ENCODE results near the gene DVL3. TPM values are rescaled to one million over a fixed set of nuclear protein-coding genes. Genes with fewer than 3 reads are reported as not detected.

The DVL3 gene
- total RNA-seq, 1 donor from 2014 or later, result 63.5 TPM

- TF ChIP-seq CTCF (IDR thresholded peaks at IDR 0.05; ENCODE audit: borderline replicate concordance), result no peak
- DNase-seq, result no peak
- Histone ChIP-seq H3K27me3 (ENCODE audit: low read depth) (no peaks in the 10 kb centered on the region), H3K36me3 (peaks cover 76% of the 10 kb centered on the region), H3K9me3 (replicated peaks) (no peaks in the 10 kb centered on the region), H3K4me1 (peaks cover 11% of the 10 kb centered on the region), H3K4me3 (no peak overlapping the region), H3K27ac (replicated peaks) (no peak overlapping the region)
- intact Hi-C loops (cut with micrococcal nuclease), result no loop called here
Observed at GRCh38 chr3:184192889-184193288, 37.7 kb downstream of the DVL3 start.

GRCh38 chr3:184193991-184194539 is 38.9 kb downstream of the DVL3 start:
- Histone ChIP-seq H3K27ac (replicated peaks) (no peak overlapping the region), H3K9me3 (replicated peaks) (no peaks in the 10 kb centered on the region), H3K36me3 (peaks cover 65% of the 10 kb centered on the region), H3K4me1 (no peaks in the 10 kb centered on the region), H3K27me3 (ENCODE audit: low read depth) (no peaks in the 10 kb centered on the region), H3K4me3 (no peak overlapping the region)
- TF ChIP-seq CTCF (IDR thresholded peaks at IDR 0.05; ENCODE audit: borderline replicate concordance), result no peak
- intact Hi-C loops (cut with micrococcal nuclease), result no loop called here
- no peak for DNase-seq

- Histone ChIP-seq H3K36me3 (peaks cover 40% of the 10 kb centered on the region), H3K4me3 (no peak overlapping the region), H3K9me3 (replicated peaks) (no peaks in the 10 kb centered on the region), H3K4me1 (no peaks in the 10 kb centered on the region), H3K27me3 (ENCODE audit: low read depth) (no peaks in the 10 kb centered on the region), H3K27ac (replicated peaks) (no peak overlapping the region)
- DNase-seq, result no peak
- TF ChIP-seq CTCF (IDR thresholded peaks at IDR 0.05; ENCODE audit: borderline replicate concordance), result no peak
- intact Hi-C loops (cut with micrococcal nuclease), result no loop called here
Observed at GRCh38 chr3:184196536-184196935, 41.4 kb downstream of the DVL3 start.

- no peak overlapping the region for H3K27ac ChIP-seq (replicated peaks)
- H3K9me3 ChIP-seq (replicated peaks), result no peaks in the 10 kb centered on the region
- intact Hi-C loops (cut with micrococcal nuclease), result no loop called here
- H3K27me3 ChIP-seq (ENCODE audit: low read depth), result no peaks in the 10 kb centered on the region
- peaks cover 20% of the 10 kb centered on the region for H3K36me3 ChIP-seq
- no peak for TF ChIP-seq CTCF (IDR thresholded peaks at IDR 0.05; ENCODE audit: borderline replicate concordance)
- DNase-seq, result no peak
- H3K4me3 ChIP-seq, result no peak overlapping the region
- H3K4me1 ChIP-seq, result no peaks in the 10 kb centered on the region
Observed at GRCh38 chr3:184198509-184198908, 43.3 kb downstream of the DVL3 start.

- Histone ChIP-seq H3K36me3 (no peaks in the 10 kb centered on the region), H3K9me3 (replicated peaks) (no peaks in the 10 kb centered on the region), H3K4me1 (no peaks in the 10 kb centered on the region), H3K27me3 (ENCODE audit: low read depth) (peaks cover 8% of the 10 kb centered on the region), H3K27ac (replicated peaks) (no peak overlapping the region), H3K4me3 (no peak overlapping the region)
- no peak for DNase-seq
- intact Hi-C loops (cut with micrococcal nuclease), result no loop called here
- no peak for TF ChIP-seq CTCF (IDR thresholded peaks at IDR 0.05; ENCODE audit: borderline replicate concordance)
Observed at GRCh38 chr3:184200825-184201224, 45.6 kb downstream of the DVL3 start.
